Osteoblast (primary cell): Measurements from ENCODE around the gene SND1. TPM values are rescaled to one million over a fixed set of nuclear protein-coding genes. Genes with fewer than 3 reads are reported as not detected.

Source experiments
- DNase-seq: peaks from one replicate; pipeline ENCODE4 v3.0.0; 2011; ENCODE audit warnings: low spot score, mixed read lengths; ENCODE audit not compliant: insufficient read length; ENCODE audit errors: missing footprints
- H2AFZ ChIP-seq: 2 replicates; pipeline ENCODE4 v1.6.0; 2011; ENCODE audit warnings: mild to moderate bottlenecking, low read length
- H3K27ac ChIP-seq: 2 replicates; pipeline ENCODE4 v1.5.1; 2011; ENCODE audit warnings: mild to moderate bottlenecking, low read depth, low read length, moderate library complexity
- H3K27me3 ChIP-seq: 2 replicates; pipeline ENCODE4 v1.6.0; 2012; ENCODE audit warnings: mild to moderate bottlenecking, control low read depth, inconsistent platforms, low read length, moderate library complexity; ENCODE audit not compliant: insufficient read depth
- H3K36me3 ChIP-seq: 2 replicates; pipeline ENCODE4 v1.5.1; 2011; ENCODE audit warnings: mild to moderate bottlenecking, low read length, control low read depth, moderate library complexity; ENCODE audit not compliant: insufficient read depth
- H3K4me1 ChIP-seq: 2 replicates; pipeline ENCODE4 v1.5.1; 2011; ENCODE audit warnings: mild to moderate bottlenecking, low read length, control low read depth, moderate library complexity; ENCODE audit not compliant: insufficient read depth
- H3K4me2 ChIP-seq: 2 replicates; pipeline ENCODE4 v1.6.0; 2011; ENCODE audit warnings: mild to moderate bottlenecking, low read length; ENCODE audit not compliant: insufficient read depth
- H3K4me3 ChIP-seq: fragments of 200-600 bp; sonication (generic); 3 replicates; pipeline ENCODE4 v1.5.1; 2012; ENCODE audit warnings: mild to moderate bottlenecking, low read length, inconsistent platforms; ENCODE audit not compliant: insufficient read depth
- H3K79me2 ChIP-seq: 2 replicates; pipeline ENCODE4 v1.6.0; 2012; ENCODE audit warnings: mild to moderate bottlenecking, low read length, control low read depth, inconsistent platforms; ENCODE audit not compliant: insufficient read depth
- H3K9me3 ChIP-seq: 2 replicates; pipeline ENCODE4 v1.5.1; 2011; ENCODE audit warnings: low read depth, low read length, control low read depth
- H4K20me1 ChIP-seq: 2 replicates; pipeline ENCODE4 v1.6.0; 2012; ENCODE audit warnings: mild to moderate bottlenecking, low read length, control low read depth; ENCODE audit not compliant: insufficient read depth
- CTCF ChIP-seq: IDR thresholded peaks from 2 replicates; pipeline ENCODE4 v1.5.1; 2011; ENCODE audit warnings: mild to moderate bottlenecking, low read depth, low read length, moderate library complexity; ENCODE audit errors: extremely low read depth
- total RNA-seq: library from RNA; depleted of rRNA; stranded (reverse); fragments of >200 nt; gene quantifications from 2 replicates; pipeline ENCODE4 v1.2.3, GENCODE V29; 2012

The SND1 gene
- total RNA-seq, 1 donor = 257 TPM

- Histone ChIP-seq H3K27ac (no peak overlapping the region), H3K36me3 (no peaks in the 10 kb centered on the region), H3K79me2 (peaks cover 4% of the 10 kb centered on the region), H3K27me3 (no peaks in the 10 kb centered on the region), H3K4me2 (no peak overlapping the region), H2AFZ (no peak overlapping the region), H3K9me3 (no peaks in the 10 kb centered on the region), H3K4me3 (no peak overlapping the region), H4K20me1 (peaks cover 30% of the 10 kb centered on the region), H3K4me1 (no peaks in the 10 kb centered on the region)
- DNase-seq = no peak
- TF ChIP-seq CTCF = no peak
Measured at GRCh38 chr7:128008744-128009143, 356.8 kb downstream of the SND1 start.

- peak; percentile 32 for TF ChIP-seq CTCF
- Histone ChIP-seq H3K4me2 (no peak overlapping the region), H3K36me3 (no peaks in the 10 kb centered on the region), H3K4me1 (no peaks in the 10 kb centered on the region), H2AFZ (no peak overlapping the region), H3K27ac (no peak overlapping the region), H3K9me3 (no peaks in the 10 kb centered on the region), H4K20me1 (peaks cover 26% of the 10 kb centered on the region), H3K79me2 (peaks cover 3% of the 10 kb centered on the region), H3K4me3 (no peak overlapping the region), H3K27me3 (no peaks in the 10 kb centered on the region)
- no peak for DNase-seq
Measured at GRCh38 chr7:128010391-128011127, 358.6 kb downstream of the SND1 start.

GRCh38 chr7:128011131-128011661 is 359.2 kb downstream of the SND1 start:
- Histone ChIP-seq H4K20me1 (peaks cover 19% of the 10 kb centered on the region), H3K27ac (no peak overlapping the region), H3K4me3 (no peak overlapping the region), H3K36me3 (no peaks in the 10 kb centered on the region), H3K9me3 (no peaks in the 10 kb centered on the region), H3K4me2 (no peak overlapping the region), H3K79me2 (peaks cover under 1% of the 10 kb centered on the region), H3K4me1 (no peaks in the 10 kb centered on the region), H3K27me3 (no peaks in the 10 kb centered on the region), H2AFZ (no peak overlapping the region)
- no peak for TF ChIP-seq CTCF
- no peak for DNase-seq

- Histone ChIP-seq H2AFZ (no peak overlapping the region), H3K9me3 (no peaks in the 10 kb centered on the region), H3K27ac (no peak overlapping the region), H3K4me1 (no peaks in the 10 kb centered on the region), H4K20me1 (peaks cover 25% of the 10 kb centered on the region), H3K4me2 (no peak overlapping the region), H3K36me3 (no peaks in the 10 kb centered on the region), H3K4me3 (no peak overlapping the region), H3K79me2 (no peaks in the 10 kb centered on the region), H3K27me3 (no peaks in the 10 kb centered on the region)
- no peak for TF ChIP-seq CTCF
- no peak for DNase-seq
Measured at GRCh38 chr7:128014811-128015210, 362.8 kb downstream of the SND1 start.
